ENCODE results near the gene SCAF11.

The SCAF11 gene

GRCh38 chr12:45915405-45915804, 75.0 kb downstream of the SCAF11 start:
- DNase-seq: no peak

GRCh38 chr12:45914090-45914489, 76.3 kb downstream of the SCAF11 start:
- no peak for DNase-seq

- DNase-seq: no peak
These were observed 76.7 kb downstream of the SCAF11 start for GRCh38 chr12:45913631-45914030.

GRCh38 chr12:45912774-45913173, 77.6 kb downstream of the SCAF11 start:
- no peak for DNase-seq

GRCh38 chr12:45909041-45909713, 81.2 kb downstream of the SCAF11 start:
- DNase-seq: no peak

- DNase-seq: no peak
These were observed 82.4 kb downstream of the SCAF11 start for GRCh38 chr12:45907955-45908354.

- DNase-seq: no peak
These were observed 92.3 kb downstream of the SCAF11 start for GRCh38 chr12:45898094-45898493.

GRCh38 chr12:45895961-45896360, 94.4 kb downstream of the SCAF11 start:
- no peak for DNase-seq

- no peak for DNase-seq
These were observed 97.1 kb downstream of the SCAF11 start for GRCh38 chr12:45893240-45893639.

- no peak for DNase-seq
These were observed 100.1 kb downstream of the SCAF11 start for GRCh38 chr12:45890276-45890675.

- no peak for DNase-seq
These were observed 102.8 kb downstream of the SCAF11 start for GRCh38 chr12:45887544-45887943.

GRCh38 chr12:45886685-45887084, 103.7 kb downstream of the SCAF11 start:
- DNase-seq: no peak

- no peak for DNase-seq
These were observed 107.2 kb downstream of the SCAF11 start for GRCh38 chr12:45883187-45883586.

GRCh38 chr12:45880533-45880932, 109.8 kb downstream of the SCAF11 start:
- no peak for DNase-seq

- no peak for DNase-seq
These were observed 110.9 kb downstream of the SCAF11 start for GRCh38 chr12:45879363-45879895.

GRCh38 chr12:45878630-45879255, 111.6 kb downstream of the SCAF11 start:
- DNase-seq: no peak

- DNase-seq: no peak
These were observed 113.3 kb downstream of the SCAF11 start for GRCh38 chr12:45877069-45877468.

GRCh38 chr12:45872446-45872845, 117.9 kb downstream of the SCAF11 start:
- DNase-seq: no peak
